ENCODE data around the gene SLC6A6.

SLC6A6 gene

GRCh38 chr3:14520967-14521366 lies 118.6 kb downstream of the SLC6A6 start:
- TF ChIP-seq CTCF (IDR thresholded peaks at IDR 0.05; ENCODE audit: borderline replicate concordance, extremely low read depth, low read length, poor library complexity, severe bottlenecking) = no peak
- TF ChIP-seq EZH2 (IDR thresholded peaks at IDR 0.05; ENCODE audit: borderline replicate concordance, low read depth, low read length, severe bottlenecking) = no peak
- Histone ChIP-seq H3K4me3 (ENCODE audit: low read depth in 1 of 2, low read length in 2 of 2) (no peak overlapping the region), H3K27me3 (ENCODE audit: insufficient read depth, low read length, poor library complexity) (peaks cover 3% of the 10 kb centered on the region), H3K79me2 (ENCODE audit: insufficient read depth, low read length) (no peaks in the 10 kb centered on the region), H3K9me3 (ENCODE audit: insufficient read depth, low read length, severe bottlenecking) (no peaks in the 10 kb centered on the region), H4K20me1 (ENCODE audit: insufficient read depth, low read length) (peaks cover 1% of the 10 kb centered on the region; the same call in 1 of the 2 replicates), H2AFZ (ENCODE audit: low read depth, low read length) (no peak overlapping the region), H3K9ac (ENCODE audit: low read depth, low read length) (no peak overlapping the region), H3K4me2 (ENCODE audit: insufficient read depth, low read length) (no peak overlapping the region), H3K27ac (ENCODE audit: low read length) (no peak overlapping the region), H3K4me1 (ENCODE audit: insufficient read depth, low read length) (no peaks in the 10 kb centered on the region), H3K36me3 (ENCODE audit: insufficient read depth, low read length) (no peaks in the 10 kb centered on the region)
- DNase-seq (no peak), ATAC-seq (ENCODE audit: insufficient read depth, low read depth) (no peak)

GRCh38 chr3:14521611-14522010 lies 119.2 kb downstream of the SLC6A6 start:
- Histone ChIP-seq H3K9ac (ENCODE audit: low read depth, low read length) (no peak overlapping the region), H2AFZ (ENCODE audit: low read depth, low read length) (no peak overlapping the region), H3K79me2 (ENCODE audit: insufficient read depth, low read length) (no peaks in the 10 kb centered on the region), H4K20me1 (ENCODE audit: insufficient read depth, low read length) (peaks cover 3% of the 10 kb centered on the region; the same call in 1 of the 2 replicates), H3K27me3 (ENCODE audit: insufficient read depth, low read length, poor library complexity) (peaks cover 7% of the 10 kb centered on the region), H3K9me3 (ENCODE audit: insufficient read depth, low read length, severe bottlenecking) (no peaks in the 10 kb centered on the region), H3K4me3 (ENCODE audit: low read depth in 1 of 2, low read length in 2 of 2) (no peak overlapping the region), H3K36me3 (ENCODE audit: insufficient read depth, low read length) (no peaks in the 10 kb centered on the region), H3K27ac (ENCODE audit: low read length) (no peak overlapping the region), H3K4me1 (ENCODE audit: insufficient read depth, low read length) (no peaks in the 10 kb centered on the region), H3K4me2 (ENCODE audit: insufficient read depth, low read length) (no peak overlapping the region)
- ATAC-seq (ENCODE audit: insufficient read depth, low read depth) (no peak), DNase-seq (no peak)
- no peak for TF ChIP-seq CTCF (IDR thresholded peaks at IDR 0.05; ENCODE audit: borderline replicate concordance, extremely low read depth, low read length, poor library complexity, severe bottlenecking)

GRCh38 chr3:14522129-14522691 lies 119.8 kb downstream of the SLC6A6 start:
- H3K9ac ChIP-seq (ENCODE audit: low read depth, low read length) = no peak overlapping the region
- no peak overlapping the region for H2AFZ ChIP-seq (ENCODE audit: low read depth, low read length)
- peaks cover 3% of the 10 kb centered on the region; the same call in 1 of the 2 replicates for H4K20me1 ChIP-seq (ENCODE audit: insufficient read depth, low read length)
- H3K27ac ChIP-seq (ENCODE audit: low read length) = no peak overlapping the region
- no peak for DNase-seq
- no peaks in the 10 kb centered on the region for H3K9me3 ChIP-seq (ENCODE audit: insufficient read depth, low read length, severe bottlenecking)
- TF ChIP-seq CTCF (IDR thresholded peaks at IDR 0.05; ENCODE audit: borderline replicate concordance, extremely low read depth, low read length, poor library complexity, severe bottlenecking) = no peak
- no peak for TF ChIP-seq EZH2 (IDR thresholded peaks at IDR 0.05; ENCODE audit: borderline replicate concordance, low read depth, low read length, severe bottlenecking)
- no peaks in the 10 kb centered on the region for H3K79me2 ChIP-seq (ENCODE audit: insufficient read depth, low read length)
- H3K27me3 ChIP-seq (ENCODE audit: insufficient read depth, low read length, poor library complexity) = peaks cover 7% of the 10 kb centered on the region
- H3K4me2 ChIP-seq (ENCODE audit: insufficient read depth, low read length) = no peak overlapping the region
- no peak overlapping the region for H3K4me3 ChIP-seq (ENCODE audit: low read depth in 1 of 2, low read length in 2 of 2)
- no peaks in the 10 kb centered on the region for H3K36me3 ChIP-seq (ENCODE audit: insufficient read depth, low read length)
- ATAC-seq (ENCODE audit: insufficient read depth, low read depth) = no peak
- no peaks in the 10 kb centered on the region for H3K4me1 ChIP-seq (ENCODE audit: insufficient read depth, low read length)

- H3K27me3 ChIP-seq (ENCODE audit: insufficient read depth, low read length, poor library complexity) = peaks cover 7% of the 10 kb centered on the region
- H3K4me1 ChIP-seq (ENCODE audit: insufficient read depth, low read length) = no peaks in the 10 kb centered on the region
- H3K36me3 ChIP-seq (ENCODE audit: insufficient read depth, low read length) = no peaks in the 10 kb centered on the region
- H3K4me2 ChIP-seq (ENCODE audit: insufficient read depth, low read length) = no peak overlapping the region
- ATAC-seq (ENCODE audit: insufficient read depth, low read depth) = no peak
- no peaks in the 10 kb centered on the region for H3K79me2 ChIP-seq (ENCODE audit: insufficient read depth, low read length)
- H4K20me1 ChIP-seq (ENCODE audit: insufficient read depth, low read length) = peaks cover 3% of the 10 kb centered on the region; the same call in 1 of the 2 replicates
- TF ChIP-seq CTCF (IDR thresholded peaks at IDR 0.05; ENCODE audit: borderline replicate concordance, extremely low read depth, low read length, poor library complexity, severe bottlenecking) (no peak), EZH2 (IDR thresholded peaks at IDR 0.05; ENCODE audit: borderline replicate concordance, low read depth, low read length, severe bottlenecking) (no peak)
- H3K9ac ChIP-seq (ENCODE audit: low read depth, low read length) = no peak overlapping the region
- H2AFZ ChIP-seq (ENCODE audit: low read depth, low read length) = no peak overlapping the region
- H3K27ac ChIP-seq (ENCODE audit: low read length) = no peak overlapping the region
- no peak for DNase-seq
- no peak overlapping the region for H3K4me3 ChIP-seq (ENCODE audit: low read depth in 1 of 2, low read length in 2 of 2)
- no peaks in the 10 kb centered on the region for H3K9me3 ChIP-seq (ENCODE audit: insufficient read depth, low read length, severe bottlenecking)
Observed at GRCh38 chr3:14522768-14523167, 120.4 kb downstream of the SLC6A6 start.
